Measurements from ENCODE around the gene LYPD8. TPM values are rescaled to one million over a fixed set of nuclear protein-coding genes. Genes with fewer than 3 reads are reported as not detected.
"Not testable (repeated sequence)": the region's sequence is repeated elsewhere in the genome, so short reads cannot be mapped to it uniquely, and the experiment has no call there.

Gene LYPD8
- total RNA-seq, 5 donors from 2014 or later (not counting 1 experiment from before 2014, with no cell fraction given), result not detected

- H3K36me3 Mint-ChIP-seq; H3K27ac Mint-ChIP-seq; DNase-seq; H3K4me3 ChIP-seq (ENCODE audit: control insufficient read depth in 1 of 2, extremely low read depth in 1 of 2, low read length in 1 of 2); H3K4me3 Mint-ChIP-seq; H3K36me3 ChIP-seq (ENCODE audit: control insufficient read depth in 2 of 2, extremely low read depth in 1 of 2, insufficient read depth in 1 of 2, low read length in 1 of 2); H3K27ac ChIP-seq (ENCODE audit: low read length); ATAC-seq (replicated peaks in 1 of 4); CTCF ChIA-PET; POLR2A ChIA-PET; H3K27me3 Mint-ChIP-seq; H3K4me1 ChIP-seq (ENCODE audit: control insufficient read depth in 1 of 2, extremely low read depth in 1 of 2, insufficient read depth in 2 of 2, low read length in 2 of 2); H3K9me3 ChIP-seq; H3K4me1 Mint-ChIP-seq; H3K27me3 ChIP-seq (replicated peaks in 1 of 2; ENCODE audit: control insufficient read depth in 2 of 2, extremely low read depth in 1 of 2, insufficient read depth in 2 of 2, low read length in 1 of 2): not testable (repeated sequence)
- H3K9me3 Mint-ChIP-seq, result peaks cover 3 to 23% (median 12%) of the 10 kb centered on the region in 3 donors
- WGBS (ENCODE audit: insufficient coverage), result 100% methylated on average over 1 of the region's 5 CpGs
These were observed 39.1 kb upstream of the LYPD8 start for GRCh38 chr1:248794663-248795062.

GRCh38 chr1:248793592-248793991 lies 38.0 kb upstream of the LYPD8 start:
- no peaks in the 10 kb centered on the region for H3K9me3 ChIP-seq
- Mint-ChIP-seq H3K4me3 (no peak overlapping the region), H3K9me3 (peaks cover 3 to 23% (median 12%) of the 10 kb centered on the region in 3 donors), H3K27me3 (peaks cover 1 to 3% of the 10 kb centered on the region in 2 donors), H3K36me3 (peaks cover 3% of the 10 kb centered on the region), H3K4me1 (no peaks in the 10 kb centered on the region), H3K27ac (no peak overlapping the region)
- H3K4me1 ChIP-seq (ENCODE audit: control insufficient read depth in 1 of 2, extremely low read depth in 1 of 2, insufficient read depth in 2 of 2, low read length in 2 of 2), result no peaks in the 10 kb centered on the region
- peaks cover 0 to 5% of the 10 kb centered on the region in 2 experiments for H3K27me3 ChIP-seq (replicated peaks in 1 of 2; ENCODE audit: control insufficient read depth in 2 of 2, extremely low read depth in 1 of 2, insufficient read depth in 2 of 2, low read length in 1 of 2)
- ChIA-PET CTCF (no interaction called here), POLR2A (no interaction called here)
- DNase-seq (no peak), ATAC-seq (replicated peaks in 1 of 4) (no peak)
- no peak overlapping the region for H3K4me3 ChIP-seq (ENCODE audit: control insufficient read depth in 1 of 2, extremely low read depth in 1 of 2, low read length in 1 of 2)
- H3K36me3 ChIP-seq (ENCODE audit: control insufficient read depth in 2 of 2, extremely low read depth in 1 of 2, insufficient read depth in 1 of 2, low read length in 1 of 2), result no peaks in the 10 kb centered on the region
- H3K27ac ChIP-seq (ENCODE audit: low read length), result no peak overlapping the region

- H3K36me3 ChIP-seq (ENCODE audit: control insufficient read depth in 2 of 2, extremely low read depth in 1 of 2, insufficient read depth in 1 of 2, low read length in 1 of 2), result no peaks in the 10 kb centered on the region
- H3K27me3 ChIP-seq (replicated peaks in 1 of 2; ENCODE audit: control insufficient read depth in 2 of 2, extremely low read depth in 1 of 2, insufficient read depth in 2 of 2, low read length in 1 of 2), result peaks cover 0 to 10% of the 10 kb centered on the region in 2 experiments
- Mint-ChIP-seq H3K36me3 (peaks cover 3% of the 10 kb centered on the region), H3K9me3 (peaks cover 3 to 23% (median 12%) of the 10 kb centered on the region in 3 donors), H3K4me1 (no peaks in the 10 kb centered on the region), H3K27ac (no peak overlapping the region), H3K27me3 (peaks cover 0 to 3% of the 10 kb centered on the region in 2 donors), H3K4me3 (no peak overlapping the region)
- CTCF ChIA-PET, result no interaction called here
- no peak overlapping the region for H3K27ac ChIP-seq (ENCODE audit: low read length)
- ATAC-seq (replicated peaks in 1 of 4) (no peak), DNase-seq (no peak)
- no peaks in the 10 kb centered on the region for H3K9me3 ChIP-seq
- POLR2A ChIA-PET, result no interaction called here
- WGBS (ENCODE audit: insufficient coverage), result 87% methylated on average over 3 of the region's 5 CpGs
- H3K4me1 ChIP-seq (ENCODE audit: control insufficient read depth in 1 of 2, extremely low read depth in 1 of 2, insufficient read depth in 2 of 2, low read length in 2 of 2), result no peaks in the 10 kb centered on the region
- no peak overlapping the region for H3K4me3 ChIP-seq (ENCODE audit: control insufficient read depth in 1 of 2, extremely low read depth in 1 of 2, low read length in 1 of 2)
These were observed 36.8 kb upstream of the LYPD8 start for GRCh38 chr1:248792342-248792741.

GRCh38 chr1:248791010-248791409 lies 35.5 kb upstream of the LYPD8 start:
- Mint-ChIP-seq H3K27ac (no peak overlapping the region), H3K36me3 (peaks cover 3% of the 10 kb centered on the region), H3K27me3 (peaks cover 0 to 4% of the 10 kb centered on the region in 2 donors), H3K4me1 (no peaks in the 10 kb centered on the region), H3K4me3 (no peak overlapping the region), H3K9me3 (peaks cover 3 to 18% (median 10%) of the 10 kb centered on the region in 3 donors)
- WGBS (ENCODE audit: insufficient coverage), result no CpG with 5 or more reads among the region's 4 CpGs
- no peak for DNase-seq
- Histone ChIP-seq H3K4me3 (ENCODE audit: control insufficient read depth in 1 of 2, extremely low read depth in 1 of 2, low read length in 1 of 2) (no peak overlapping the region), H3K27me3 (replicated peaks in 1 of 2; ENCODE audit: control insufficient read depth in 2 of 2, extremely low read depth in 1 of 2, insufficient read depth in 2 of 2, low read length in 1 of 2) (peaks cover 0 to 10% of the 10 kb centered on the region in 2 experiments), H3K4me1 (ENCODE audit: control insufficient read depth in 1 of 2, extremely low read depth in 1 of 2, insufficient read depth in 2 of 2, low read length in 2 of 2) (no peaks in the 10 kb centered on the region), H3K36me3 (ENCODE audit: control insufficient read depth in 2 of 2, extremely low read depth in 1 of 2, insufficient read depth in 1 of 2, low read length in 1 of 2) (no peaks in the 10 kb centered on the region), H3K9me3 (no peaks in the 10 kb centered on the region), H3K27ac (ENCODE audit: low read length) (no peak overlapping the region)
- ChIA-PET CTCF (no interaction called here), POLR2A (no interaction called here)
- ATAC-seq (replicated peaks in 1 of 4), result no peak

- no peaks in the 10 kb centered on the region for H3K4me1 Mint-ChIP-seq
- H3K27me3 ChIP-seq (replicated peaks in 1 of 2; ENCODE audit: control insufficient read depth in 2 of 2, extremely low read depth in 1 of 2, insufficient read depth in 2 of 2, low read length in 1 of 2), result peaks cover 0 to 10% of the 10 kb centered on the region in 2 experiments
- no peak overlapping the region for H3K27ac Mint-ChIP-seq
- DNase-seq, result no peak
- peaks cover 3 to 12% (median 6%) of the 10 kb centered on the region in 3 donors for H3K9me3 Mint-ChIP-seq
- H3K36me3 ChIP-seq (ENCODE audit: control insufficient read depth in 2 of 2, extremely low read depth in 1 of 2, insufficient read depth in 1 of 2, low read length in 1 of 2), result no peaks in the 10 kb centered on the region
- no peak for ATAC-seq (replicated peaks in 1 of 4)
- WGBS (ENCODE audit: insufficient coverage), result 82% methylated on average over 5 of the region's 5 CpGs
- POLR2A ChIA-PET, result no interaction called here
- peaks cover 3% of the 10 kb centered on the region for H3K36me3 Mint-ChIP-seq
- H3K27me3 Mint-ChIP-seq, result peaks cover 0 to 4% of the 10 kb centered on the region in 2 donors
- H3K4me3 Mint-ChIP-seq, result no peak overlapping the region
- CTCF ChIA-PET, result no interaction called here
- no peaks in the 10 kb centered on the region for H3K4me1 ChIP-seq (ENCODE audit: control insufficient read depth in 1 of 2, extremely low read depth in 1 of 2, insufficient read depth in 2 of 2, low read length in 2 of 2)
- no peak overlapping the region for H3K4me3 ChIP-seq (ENCODE audit: control insufficient read depth in 1 of 2, extremely low read depth in 1 of 2, low read length in 1 of 2)
- H3K27ac ChIP-seq (ENCODE audit: low read length), result no peak overlapping the region
- no peaks in the 10 kb centered on the region for H3K9me3 ChIP-seq
These were observed 34.9 kb upstream of the LYPD8 start for GRCh38 chr1:248790456-248790855.

- ATAC-seq (replicated peaks in 1 of 4); H3K4me1 ChIP-seq (ENCODE audit: control insufficient read depth in 1 of 2, extremely low read depth in 1 of 2, insufficient read depth in 2 of 2, low read length in 2 of 2); H3K27me3 Mint-ChIP-seq; H3K9me3 Mint-ChIP-seq; H3K27ac Mint-ChIP-seq; H3K4me3 Mint-ChIP-seq; H3K9me3 ChIP-seq; CTCF ChIA-PET; H3K4me3 ChIP-seq (ENCODE audit: control insufficient read depth in 1 of 2, extremely low read depth in 1 of 2, low read length in 1 of 2); H3K36me3 Mint-ChIP-seq; H3K36me3 ChIP-seq (ENCODE audit: control insufficient read depth in 2 of 2, extremely low read depth in 1 of 2, insufficient read depth in 1 of 2, low read length in 1 of 2); H3K27ac ChIP-seq (ENCODE audit: low read length); DNase-seq; H3K4me1 Mint-ChIP-seq; POLR2A ChIA-PET: not testable (repeated sequence)
- WGBS (ENCODE audit: insufficient coverage), result no CpG with 5 or more reads among the region's 2 CpGs
- peaks cover 0 to 13% of the 10 kb centered on the region in 2 experiments for H3K27me3 ChIP-seq (replicated peaks in 1 of 2; ENCODE audit: control insufficient read depth in 2 of 2, extremely low read depth in 1 of 2, insufficient read depth in 2 of 2, low read length in 1 of 2)
These were observed 33.8 kb upstream of the LYPD8 start for GRCh38 chr1:248789337-248789736.

GRCh38 chr1:248788327-248788726 lies 32.8 kb upstream of the LYPD8 start:
- CTCF ChIA-PET, result no interaction called here

More at GRCh38 chr1:248788327-248788726, 32.8 kb upstream of the LYPD8 start:
- Histone ChIP-seq H3K4me1 (ENCODE audit: control insufficient read depth in 1 of 2, extremely low read depth in 1 of 2, insufficient read depth in 2 of 2, low read length in 2 of 2) (no peaks in the 10 kb centered on the region), H3K9me3 (no peaks in the 10 kb centered on the region), H3K27ac (ENCODE audit: low read length) (no peak overlapping the region), H3K36me3 (ENCODE audit: control insufficient read depth in 2 of 2, extremely low read depth in 1 of 2, insufficient read depth in 1 of 2, low read length in 1 of 2) (no peaks in the 10 kb centered on the region), H3K4me3 (ENCODE audit: control insufficient read depth in 1 of 2, extremely low read depth in 1 of 2, low read length in 1 of 2) (no peak overlapping the region), H3K27me3 (replicated peaks in 1 of 2; ENCODE audit: control insufficient read depth in 2 of 2, extremely low read depth in 1 of 2, insufficient read depth in 2 of 2, low read length in 1 of 2) (peaks cover 0 to 21% of the 10 kb centered on the region in 2 experiments)
- H3K4me1 Mint-ChIP-seq, result no peaks in the 10 kb centered on the region
- no peak overlapping the region for H3K27ac Mint-ChIP-seq
- H3K36me3 Mint-ChIP-seq, result no peaks in the 10 kb centered on the region
- DNase-seq (no peak), ATAC-seq (replicated peaks in 1 of 4) (no peak)
- peaks cover 2 to 10% of the 10 kb centered on the region in 2 donors for H3K27me3 Mint-ChIP-seq
- WGBS (ENCODE audit: insufficient coverage), result 75% methylated on average over 2 of the region's 3 CpGs
- POLR2A ChIA-PET, result no interaction called here
- H3K4me3 Mint-ChIP-seq, result no peak overlapping the region
- H3K9me3 Mint-ChIP-seq, result no peaks in the 10 kb centered on the region

All from T-cell (primary cell).